ENCODE results near the gene ANKRD9. TPM values are rescaled to one million over a fixed set of nuclear protein-coding genes. Genes with fewer than 3 reads are reported as not detected.

The ANKRD9 gene
- total and polyA plus RNA-seq, 9 of the 15 experiments (the other 6 are each of a cell fraction or from before 2014, with no cell fraction given), result 0.04 to 32.9 (median 5.3) TPM

DNA sequence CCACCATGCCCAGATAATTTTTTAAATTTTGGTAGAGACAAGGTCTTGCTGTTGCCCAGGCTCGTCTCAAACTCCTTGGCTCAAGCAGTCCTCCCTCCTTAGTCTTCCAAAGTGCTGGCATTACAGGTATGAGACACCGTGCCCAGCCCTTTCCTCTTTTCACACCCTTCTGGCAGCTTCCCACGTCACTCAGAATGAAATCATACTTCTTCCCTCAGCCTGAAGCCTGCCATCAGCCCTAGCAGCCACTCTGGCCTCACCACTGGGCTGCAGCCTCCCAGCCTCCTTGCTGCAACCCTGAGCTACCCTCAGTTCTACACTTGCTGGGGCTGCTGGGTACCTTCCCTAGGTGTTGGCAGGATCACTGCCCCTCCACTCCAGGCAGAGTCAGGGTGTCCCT is 18.2 kb downstream of the ANKRD9 start (continued):
- TF ChIP-seq, protein P1, sequence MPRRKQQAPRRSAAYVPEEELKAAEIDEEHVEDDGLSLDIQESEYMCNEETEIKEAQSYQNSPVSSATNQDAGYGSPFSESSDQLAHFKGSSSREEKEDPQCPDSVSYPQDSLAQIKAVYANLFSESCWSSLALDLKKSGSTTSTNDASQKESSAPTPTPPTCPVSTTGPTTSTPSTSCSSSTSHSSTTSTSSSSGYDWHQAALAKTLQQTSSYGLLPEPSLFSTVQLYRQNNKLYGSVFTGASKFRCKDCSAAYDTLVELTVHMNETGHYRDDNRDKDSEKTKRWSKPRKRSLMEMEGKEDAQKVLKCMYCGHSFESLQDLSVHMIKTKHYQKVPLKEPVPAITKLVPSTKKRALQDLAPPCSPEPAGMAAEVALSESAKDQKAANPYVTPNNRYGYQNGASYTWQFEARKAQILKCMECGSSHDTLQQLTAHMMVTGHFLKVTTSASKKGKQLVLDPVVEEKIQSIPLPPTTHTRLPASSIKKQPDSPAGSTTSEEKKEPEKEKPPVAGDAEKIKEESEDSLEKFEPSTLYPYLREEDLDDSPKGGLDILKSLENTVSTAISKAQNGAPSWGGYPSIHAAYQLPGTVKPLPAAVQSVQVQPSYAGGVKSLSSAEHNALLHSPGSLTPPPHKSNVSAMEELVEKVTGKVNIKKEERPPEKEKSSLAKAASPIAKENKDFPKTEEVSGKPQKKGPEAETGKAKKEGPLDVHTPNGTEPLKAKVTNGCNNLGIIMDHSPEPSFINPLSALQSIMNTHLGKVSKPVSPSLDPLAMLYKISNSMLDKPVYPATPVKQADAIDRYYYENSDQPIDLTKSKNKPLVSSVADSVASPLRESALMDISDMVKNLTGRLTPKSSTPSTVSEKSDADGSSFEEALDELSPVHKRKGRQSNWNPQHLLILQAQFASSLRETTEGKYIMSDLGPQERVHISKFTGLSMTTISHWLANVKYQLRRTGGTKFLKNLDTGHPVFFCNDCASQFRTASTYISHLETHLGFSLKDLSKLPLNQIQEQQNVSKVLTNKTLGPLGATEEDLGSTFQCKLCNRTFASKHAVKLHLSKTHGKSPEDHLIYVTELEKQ (CRISPR knock-in tag; IDR thresholded peaks at IDR 0.05), result no peak
- TF ChIP-seq, protein P2, sequence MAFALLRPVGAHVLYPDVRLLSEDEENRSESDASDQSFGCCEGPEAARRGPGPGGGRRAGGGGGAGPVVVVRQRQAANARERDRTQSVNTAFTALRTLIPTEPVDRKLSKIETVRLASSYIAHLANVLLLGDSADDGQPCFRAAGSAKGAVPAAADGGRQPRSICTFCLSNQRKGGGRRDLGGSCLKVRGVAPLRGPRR (CRISPR knock-in tag; IDR thresholded peaks at IDR 0.05), result no peak
- TF ChIP-seq ZNF253 (CRISPR knock-in tag; conservative IDR thresholded peaks at IDR 0.05), result no peak
- TF ChIP-seq TEAD1 (CRISPR knock-in tag; IDR thresholded peaks at IDR 0.05), result no peak
- no peak for TF ChIP-seq SMAD1 (IDR thresholded peaks at IDR 0.05; ENCODE audit: low read depth, low read length, partially characterized antibody)

DNA sequence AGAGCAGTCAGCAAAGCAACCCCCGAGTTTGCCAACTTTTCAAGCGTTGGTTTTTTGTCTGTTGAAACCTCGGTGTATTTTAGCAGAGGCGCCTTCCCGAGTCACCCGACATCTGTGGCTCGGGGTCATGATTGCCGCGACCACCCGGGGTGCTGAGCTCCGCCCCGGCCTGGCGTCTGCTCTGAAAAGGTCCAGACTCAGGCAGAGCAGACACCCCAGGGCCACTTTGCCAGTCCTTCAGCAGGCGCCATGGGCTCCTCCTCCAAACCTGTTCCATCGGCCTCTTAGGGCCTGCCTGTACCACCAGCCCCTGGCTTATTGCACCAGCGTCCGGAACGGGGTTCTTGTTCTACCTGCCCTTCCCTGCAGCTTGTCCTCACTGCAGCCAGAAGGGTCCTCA is 19.1 kb downstream of the ANKRD9 start:
- H3K9ac ChIP-seq (ENCODE audit: insufficient read depth in 1 of 2, low read depth in 2 of 2, low read length in 2 of 2), result peak overlapping the region in 1 of 2 experiments; percentile 71; a peak in 1 of 4 replicates
- TF ChIP-seq ATF7 (IDR thresholded peaks at IDR 0.05) (no peak), MCM7 (IDR thresholded peaks at IDR 0.05) (no peak), XRCC3 (IDR thresholded peaks at IDR 0.05) (no peak), HLTF (IDR thresholded peaks at IDR 0.05) (no peak)
- no peak overlapping the region for H3K4me2 ChIP-seq (ENCODE audit: insufficient read depth, low read length)
- H2AFZ ChIP-seq (ENCODE audit: low read depth, low read length), result no peak overlapping the region
- H4K20me1 ChIP-seq (replicated peaks; ENCODE audit: control insufficient read depth, insufficient read depth, low read length), result no peaks in the 10 kb centered on the region
- no peaks in the 10 kb centered on the region for H3K79me2 ChIP-seq (ENCODE audit: control insufficient read depth, insufficient read depth, low read length)
- no peaks in the 10 kb centered on the region for H3K36me3 ChIP-seq (ENCODE audit: control insufficient read depth, insufficient read depth, low read length)
- DNase-seq (ENCODE audit: extremely low read depth in 1 of 4, low spot score in 3 of 4) (no peak), ATAC-seq (no peak), FAIRE-seq (no peak)
- WGBS (ENCODE audit: insufficient coverage, low coverage, missing lambda C conversion rate), result 52% methylated on average over 14 of the region's 18 CpGs
- BruUV-seq (replicated peaks), result no TSS peak
- POLR2A ChIA-PET, result interaction anchor here (0.6 kb wide), 1 partner anchor 11 kb away, joined by 3 read pairs; no protein-coding TSS in a partner anchor
- peaks cover 2 to 16% of the 10 kb centered on the region in 2 experiments; a peak in 2 of 5 replicates for H3K4me1 ChIP-seq (replicated peaks in 1 of 2; ENCODE audit: control insufficient read depth in 2 of 2, insufficient read depth in 2 of 2, low read length in 2 of 2)
- H3K27ac ChIP-seq (ENCODE audit: extremely low read depth, low read depth, low read length), result no peak overlapping the region
- H3K9me3 ChIP-seq (replicated peaks; ENCODE audit: control insufficient read depth, insufficient read depth, low read depth, low read length), result no peaks in the 10 kb centered on the region
- CTCF ChIA-PET (ENCODE audit: low intra/inter-chr PET ratio), result no interaction called here
- intact Hi-C loops (cut with micrococcal nuclease), result no loop called here
- no peak overlapping the region for H3K4me3 ChIP-seq
- in situ Hi-C loops (cut with MboI), result no loop called here
- H3K27me3 ChIP-seq (ENCODE audit: control insufficient read depth in 2 of 2, insufficient read depth in 2 of 2, low read length in 2 of 2), result no peaks in the 10 kb centered on the region
- no peaks in the 10 kb centered on the region for H3K9me1 ChIP-seq (ENCODE audit: control insufficient read depth, insufficient read depth, low read length)
